Keratinocyte (primary cell): Measurements from ENCODE around the gene S100A11.

Experiments
- EZH2 ChIP-seq: IDR thresholded peaks from one replicate; pipeline ENCODE4 v1.6.1; 2012; ENCODE audit warnings: inconsistent platforms, mild to moderate bottlenecking, low read length, moderate library complexity
- TF ChIP-seq, protein P1 (sequence below), 3 experiments: IDR thresholded peaks in 1 of 3; conservative IDR thresholded peaks in 1 of 3; optimal IDR thresholded peaks in 1 of 3; 2 replicates in 2 of 3; 3 replicates in 1 of 3; pipeline versions ENCODE3 to v1.5.1; 2011; ENCODE audit warnings: low read length in 3 of 3, mild to moderate bottlenecking in 3 of 3, moderate library complexity in 2 of 3, control low read depth in 1 of 3, inconsistent platforms in 1 of 3; ENCODE audit not compliant: insufficient read depth in 2 of 3; ENCODE audit errors: extremely low read depth in 1 of 3

- TF ChIP-seq, protein P1, sequence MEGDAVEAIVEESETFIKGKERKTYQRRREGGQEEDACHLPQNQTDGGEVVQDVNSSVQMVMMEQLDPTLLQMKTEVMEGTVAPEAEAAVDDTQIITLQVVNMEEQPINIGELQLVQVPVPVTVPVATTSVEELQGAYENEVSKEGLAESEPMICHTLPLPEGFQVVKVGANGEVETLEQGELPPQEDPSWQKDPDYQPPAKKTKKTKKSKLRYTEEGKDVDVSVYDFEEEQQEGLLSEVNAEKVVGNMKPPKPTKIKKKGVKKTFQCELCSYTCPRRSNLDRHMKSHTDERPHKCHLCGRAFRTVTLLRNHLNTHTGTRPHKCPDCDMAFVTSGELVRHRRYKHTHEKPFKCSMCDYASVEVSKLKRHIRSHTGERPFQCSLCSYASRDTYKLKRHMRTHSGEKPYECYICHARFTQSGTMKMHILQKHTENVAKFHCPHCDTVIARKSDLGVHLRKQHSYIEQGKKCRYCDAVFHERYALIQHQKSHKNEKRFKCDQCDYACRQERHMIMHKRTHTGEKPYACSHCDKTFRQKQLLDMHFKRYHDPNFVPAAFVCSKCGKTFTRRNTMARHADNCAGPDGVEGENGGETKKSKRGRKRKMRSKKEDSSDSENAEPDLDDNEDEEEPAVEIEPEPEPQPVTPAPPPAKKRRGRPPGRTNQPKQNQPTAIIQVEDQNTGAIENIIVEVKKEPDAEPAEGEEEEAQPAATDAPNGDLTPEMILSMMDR (optimal IDR thresholded peaks at IDR 0.05 in 1 of 3, IDR thresholded peaks at IDR 0.05 in 1 of 3, conservative IDR thresholded peaks at IDR 0.05 in 1 of 3; ENCODE audit: extremely low read depth in 1 of 3, insufficient read depth in 2 of 3, low read length in 3 of 3) = no peak
- TF ChIP-seq EZH2 = no peak
Observed at GRCh38 chr1:151998611-151999362, 38.0 kb downstream of the S100A11 start.
